ENCODE measurements around the gene DSN1. TPM values are rescaled to one million over a fixed set of nuclear protein-coding genes. Genes with fewer than 3 reads are reported as not detected.
"Not testable (repeated sequence)": the region's sequence is repeated elsewhere in the genome, so short reads cannot be mapped to it uniquely, and the experiment has no call there.

The DSN1 gene
- total RNA-seq, 1 donor from 2014 or later, result 24.1 TPM

GRCh38 chr20:36802326-36803222, 29.0 kb upstream of the DSN1 start:
- TF ChIP-seq CTCF (conservative IDR thresholded peaks at IDR 0.05), result no peak
- Mint-ChIP-seq H3K4me1 (ENCODE audit: unreplicated experiment) (no peaks in the 10 kb centered on the region), H3K27ac (no peak overlapping the region), H3K4me3 (no peak overlapping the region), H3K36me3 (peaks cover 20% of the 10 kb centered on the region), H3K27me3 (no peaks in the 10 kb centered on the region), H3K9me3 (no peaks in the 10 kb centered on the region)
- DNase-seq (ENCODE audit: extremely low spot score, unreplicated experiment), result no peak

GRCh38 chr20:36800410-36800809, 26.8 kb upstream of the DSN1 start:
- no peak overlapping the region for H3K4me3 Mint-ChIP-seq
- no peaks in the 10 kb centered on the region for H3K27me3 Mint-ChIP-seq
- no peak for TF ChIP-seq CTCF (conservative IDR thresholded peaks at IDR 0.05)
- H3K4me1 Mint-ChIP-seq (ENCODE audit: unreplicated experiment), result no peaks in the 10 kb centered on the region
- DNase-seq (ENCODE audit: extremely low spot score, unreplicated experiment), result no peak
- H3K27ac Mint-ChIP-seq, result no peak overlapping the region
- H3K36me3 Mint-ChIP-seq, result peaks cover 19% of the 10 kb centered on the region
- no peaks in the 10 kb centered on the region for H3K9me3 Mint-ChIP-seq

- H3K9me3 Mint-ChIP-seq; H3K4me3 Mint-ChIP-seq; H3K27ac Mint-ChIP-seq; H3K27me3 Mint-ChIP-seq; H3K4me1 Mint-ChIP-seq (ENCODE audit: unreplicated experiment); DNase-seq (ENCODE audit: extremely low spot score, unreplicated experiment): not testable (repeated sequence)
- peaks cover 16% of the 10 kb centered on the region for H3K36me3 Mint-ChIP-seq
Observed at GRCh38 chr20:36799313-36799712, 25.8 kb upstream of the DSN1 start.

GRCh38 chr20:36796875-36797274, 23.3 kb upstream of the DSN1 start:
- Mint-ChIP-seq H3K4me3 (no peak overlapping the region), H3K27me3 (no peaks in the 10 kb centered on the region), H3K9me3 (no peaks in the 10 kb centered on the region), H3K4me1 (ENCODE audit: unreplicated experiment) (no peaks in the 10 kb centered on the region), H3K27ac (no peak overlapping the region), H3K36me3 (peaks cover 12% of the 10 kb centered on the region)
- DNase-seq (ENCODE audit: extremely low spot score, unreplicated experiment), result no peak
- TF ChIP-seq CTCF (conservative IDR thresholded peaks at IDR 0.05), result no peak

- Mint-ChIP-seq H3K36me3 (peaks cover 18% of the 10 kb centered on the region), H3K4me1 (ENCODE audit: unreplicated experiment) (no peaks in the 10 kb centered on the region), H3K4me3 (no peak overlapping the region), H3K27ac (no peak overlapping the region), H3K27me3 (no peaks in the 10 kb centered on the region), H3K9me3 (no peaks in the 10 kb centered on the region)
- no peak for TF ChIP-seq CTCF (conservative IDR thresholded peaks at IDR 0.05)
- DNase-seq (ENCODE audit: extremely low spot score, unreplicated experiment), result no peak
Observed at GRCh38 chr20:36796117-36796516, 22.6 kb upstream of the DSN1 start.

GRCh38 chr20:36795691-36796090, 22.1 kb upstream of the DSN1 start:
- Mint-ChIP-seq H3K4me1 (ENCODE audit: unreplicated experiment) (no peaks in the 10 kb centered on the region), H3K36me3 (peaks cover 18% of the 10 kb centered on the region)

More at GRCh38 chr20:36795691-36796090, 22.1 kb upstream of the DSN1 start:
- Mint-ChIP-seq H3K27ac (no peak overlapping the region), H3K9me3 (no peaks in the 10 kb centered on the region), H3K27me3 (no peaks in the 10 kb centered on the region), H3K4me3 (no peak overlapping the region)
- DNase-seq (ENCODE audit: extremely low spot score, unreplicated experiment), result no peak
- TF ChIP-seq CTCF (conservative IDR thresholded peaks at IDR 0.05), result no peak

Measured in type B pancreatic cell (in vitro differentiated cells).